ENCODE measurements around the gene AKR1E2.

- TF ChIP-seq CTCF (IDR thresholded peaks at IDR 0.05; ENCODE audit: insufficient read depth, low read depth, low read length) (no peak), EZH2 (IDR thresholded peaks at IDR 0.05; ENCODE audit: insufficient read depth, low read length) (no peak)
Measured at GRCh38 chr10:4812046-4812445, 14.0 kb upstream of the AKR1E2 start.
